G401.6 (cell line): Measurements from ENCODE around the gene ESF1.

Experiments
- FAIRE-seq: peaks from 2 replicates; lab custom pipeline; 2012; peaks lifted over from hg19 to GRCh38; lab: Jason Lieb, UNC

ESF1 gene

GRCh38 chr20:13678944-13679343 is 105.8 kb downstream of the ESF1 start:
- FAIRE-seq: no peak

- FAIRE-seq: no peak
These were observed 107.5 kb downstream of the ESF1 start for GRCh38 chr20:13677241-13677640.

GRCh38 chr20:13676682-13677081 is 108.0 kb downstream of the ESF1 start:
- FAIRE-seq: no peak

- no peak for FAIRE-seq
These were observed 112.0 kb downstream of the ESF1 start for GRCh38 chr20:13672690-13673089.

- no peak for FAIRE-seq
These were observed 112.8 kb downstream of the ESF1 start for GRCh38 chr20:13671916-13672378.

- no peak for FAIRE-seq
These were observed 113.2 kb downstream of the ESF1 start for GRCh38 chr20:13671512-13671911.

- FAIRE-seq: no peak
These were observed 114.6 kb downstream of the ESF1 start for GRCh38 chr20:13670160-13670559.

GRCh38 chr20:13665709-13666395 is 118.9 kb downstream of the ESF1 start:
- no peak for FAIRE-seq
